ES-I3 (cell line): ENCODE data around the gene PDE7B.

Experiments
- H3K36me3 ChIP-seq: 2 replicates; pipeline ENCODE4 v1.6.1; 2013; ENCODE audit warnings: mild to moderate bottlenecking, low read length, control low read depth, moderate library complexity; ENCODE audit not compliant: insufficient read depth
- H3K4me1 ChIP-seq: 2 replicates; pipeline ENCODE4 v1.6.1; 2013; ENCODE audit warnings: mild to moderate bottlenecking, control low read depth, low read length; ENCODE audit not compliant: insufficient read depth
- H3K9ac ChIP-seq: 2 replicates; pipeline ENCODE4 v1.6.1; 2013; ENCODE audit warnings: low read depth, mild to moderate bottlenecking, low read length, moderate library complexity
- H3K9me3 ChIP-seq: 2 replicates; pipeline ENCODE4 v1.6.1; 2013; ENCODE audit warnings: mild to moderate bottlenecking, low read length, moderate library complexity; ENCODE audit not compliant: control insufficient read depth, insufficient read depth

The PDE7B gene

GRCh38 chr6:136226674-136227377 lies 375.3 kb downstream of the PDE7B start:
- Histone ChIP-seq H3K9me3 (no peaks in the 10 kb centered on the region), H3K9ac (no peak overlapping the region), H3K4me1 (no peaks in the 10 kb centered on the region), H3K36me3 (no peaks in the 10 kb centered on the region)

- Histone ChIP-seq H3K4me1 (no peaks in the 10 kb centered on the region), H3K9ac (no peak overlapping the region), H3K9me3 (no peaks in the 10 kb centered on the region), H3K36me3 (no peaks in the 10 kb centered on the region)
These were observed 377.3 kb downstream of the PDE7B start for GRCh38 chr6:136228814-136229213.

DNA sequence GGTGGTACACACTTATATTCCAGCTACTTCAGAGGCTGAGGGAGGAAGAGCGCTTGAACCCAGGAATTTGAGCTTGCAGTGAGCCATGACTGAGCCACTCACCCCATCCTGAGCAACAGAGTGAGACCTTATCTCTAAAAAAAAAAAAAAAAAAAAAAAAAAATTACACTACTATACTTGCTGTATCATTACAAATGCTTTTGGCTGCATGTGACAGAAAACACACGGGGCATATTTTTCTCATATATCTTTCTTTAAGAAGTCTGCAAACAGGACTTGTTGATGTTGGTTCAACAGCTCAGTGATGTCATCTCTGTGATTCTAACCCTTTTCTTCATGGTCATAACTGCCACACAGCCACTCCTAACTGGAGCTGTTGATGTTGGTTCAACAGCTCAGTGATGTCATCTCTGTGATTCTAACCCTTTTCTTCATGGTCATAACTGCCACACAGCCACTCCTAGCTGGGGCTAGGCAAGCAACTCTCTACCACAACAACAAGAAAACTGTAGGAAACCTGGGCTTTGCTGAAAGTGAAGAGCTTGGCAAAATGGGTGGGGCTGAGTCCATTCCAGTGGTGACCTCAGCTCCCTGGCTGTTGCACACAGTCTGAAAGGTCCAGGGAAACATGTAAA lies 378.8 kb downstream of the PDE7B start:
- no peaks in the 10 kb centered on the region for H3K9me3 ChIP-seq
- H3K36me3 ChIP-seq = no peaks in the 10 kb centered on the region
- no peak overlapping the region for H3K9ac ChIP-seq
- no peaks in the 10 kb centered on the region for H3K4me1 ChIP-seq

DNA sequence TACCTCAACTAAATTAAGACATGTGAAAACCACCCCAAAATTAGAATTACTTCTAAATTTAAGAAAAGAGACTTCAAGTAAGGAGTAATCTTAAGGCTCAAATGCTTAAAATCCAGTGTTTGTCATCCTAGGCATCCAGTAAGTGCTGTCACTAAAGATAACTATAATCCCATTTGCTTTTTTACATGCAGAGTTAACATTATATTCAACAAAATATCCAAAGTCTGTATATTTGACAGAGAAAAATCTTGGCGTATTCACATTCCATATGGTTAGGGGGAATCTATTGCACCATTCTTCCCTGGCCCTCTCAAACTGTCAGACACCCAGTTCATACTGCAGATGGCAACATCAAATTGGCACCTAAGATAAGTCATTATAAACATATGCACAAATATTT lies 381.2 kb downstream of the PDE7B start:
- H3K36me3 ChIP-seq = peaks cover 4% of the 10 kb centered on the region; the same call in 1 of the 2 replicates
- H3K4me1 ChIP-seq = no peaks in the 10 kb centered on the region
- no peak overlapping the region for H3K9ac ChIP-seq
- no peaks in the 10 kb centered on the region for H3K9me3 ChIP-seq

- Histone ChIP-seq H3K4me1 (no peaks in the 10 kb centered on the region), H3K36me3 (peaks cover 7% of the 10 kb centered on the region; the same call in 1 of the 2 replicates)
These were observed 383.7 kb downstream of the PDE7B start for GRCh38 chr6:136235233-136235564.

GRCh38 chr6:136236466-136237293 lies 385.2 kb downstream of the PDE7B start:
- no peaks in the 10 kb centered on the region for H3K9me3 ChIP-seq
- peaks cover 7% of the 10 kb centered on the region for H3K36me3 ChIP-seq
- no peaks in the 10 kb centered on the region for H3K4me1 ChIP-seq
- H3K9ac ChIP-seq = no peak overlapping the region

More at GRCh38 chr6:136235233-136235564, 383.7 kb downstream of the PDE7B start:
- Histone ChIP-seq H3K9me3 (no peaks in the 10 kb centered on the region), H3K9ac (no peak overlapping the region)

GRCh38 chr6:136244061-136244616 lies 392.6 kb downstream of the PDE7B start:
- peaks cover 3% of the 10 kb centered on the region; the same call in 1 of the 2 replicates for H3K36me3 ChIP-seq
- H3K9ac ChIP-seq = no peak overlapping the region
- no peaks in the 10 kb centered on the region for H3K4me1 ChIP-seq
- H3K9me3 ChIP-seq = no peaks in the 10 kb centered on the region; the same call in 1 of the 2 replicates
